GM12875 (cell line): ENCODE measurements around the gene PACSIN1.
"Not testable (repeated sequence)": the region's sequence is repeated elsewhere in the genome, so short reads cannot be mapped to it uniquely, and the experiment has no call there.

Source experiments
- H3K4me3 ChIP-seq: one replicate; pipeline ENCODE4 v1.5.1; 2011; ENCODE audit warnings: low read depth, low read length, control low read depth
- TF ChIP-seq, protein P1 (sequence below): IDR thresholded peaks from 2 replicates; pipeline ENCODE4 v1.5.1; 2011; ENCODE audit warnings: low read depth, mild to moderate bottlenecking, control low read depth, inconsistent platforms, low read length, moderate library complexity, borderline replicate concordance; ENCODE audit not compliant: insufficient read depth

PACSIN1 gene

DNA sequence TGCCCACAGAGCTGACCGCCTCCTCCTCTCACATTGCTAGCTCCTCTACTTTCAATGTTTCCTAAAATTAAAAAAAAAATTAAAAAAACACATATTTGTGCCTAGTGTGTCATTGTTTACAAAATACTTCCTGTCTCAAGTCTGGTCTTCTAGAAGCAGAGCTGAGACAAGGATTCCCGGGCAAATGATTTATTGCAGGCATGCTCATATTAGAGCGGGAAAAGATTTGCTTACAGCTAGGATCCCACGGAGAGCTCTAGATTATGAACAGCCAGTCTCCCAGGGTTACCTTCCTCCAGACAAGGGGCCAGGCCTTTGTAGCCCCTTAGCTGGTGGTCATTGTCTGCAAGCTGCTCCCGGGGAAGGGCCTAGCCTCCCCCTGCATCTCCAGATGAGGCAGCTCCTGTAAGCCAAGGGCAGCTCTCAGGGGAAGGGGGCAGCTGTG, 9.4 kb downstream of the PACSIN1 start:
- H3K4me3 ChIP-seq = no peak overlapping the region
- TF ChIP-seq, protein P1, sequence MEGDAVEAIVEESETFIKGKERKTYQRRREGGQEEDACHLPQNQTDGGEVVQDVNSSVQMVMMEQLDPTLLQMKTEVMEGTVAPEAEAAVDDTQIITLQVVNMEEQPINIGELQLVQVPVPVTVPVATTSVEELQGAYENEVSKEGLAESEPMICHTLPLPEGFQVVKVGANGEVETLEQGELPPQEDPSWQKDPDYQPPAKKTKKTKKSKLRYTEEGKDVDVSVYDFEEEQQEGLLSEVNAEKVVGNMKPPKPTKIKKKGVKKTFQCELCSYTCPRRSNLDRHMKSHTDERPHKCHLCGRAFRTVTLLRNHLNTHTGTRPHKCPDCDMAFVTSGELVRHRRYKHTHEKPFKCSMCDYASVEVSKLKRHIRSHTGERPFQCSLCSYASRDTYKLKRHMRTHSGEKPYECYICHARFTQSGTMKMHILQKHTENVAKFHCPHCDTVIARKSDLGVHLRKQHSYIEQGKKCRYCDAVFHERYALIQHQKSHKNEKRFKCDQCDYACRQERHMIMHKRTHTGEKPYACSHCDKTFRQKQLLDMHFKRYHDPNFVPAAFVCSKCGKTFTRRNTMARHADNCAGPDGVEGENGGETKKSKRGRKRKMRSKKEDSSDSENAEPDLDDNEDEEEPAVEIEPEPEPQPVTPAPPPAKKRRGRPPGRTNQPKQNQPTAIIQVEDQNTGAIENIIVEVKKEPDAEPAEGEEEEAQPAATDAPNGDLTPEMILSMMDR = no peak

DNA sequence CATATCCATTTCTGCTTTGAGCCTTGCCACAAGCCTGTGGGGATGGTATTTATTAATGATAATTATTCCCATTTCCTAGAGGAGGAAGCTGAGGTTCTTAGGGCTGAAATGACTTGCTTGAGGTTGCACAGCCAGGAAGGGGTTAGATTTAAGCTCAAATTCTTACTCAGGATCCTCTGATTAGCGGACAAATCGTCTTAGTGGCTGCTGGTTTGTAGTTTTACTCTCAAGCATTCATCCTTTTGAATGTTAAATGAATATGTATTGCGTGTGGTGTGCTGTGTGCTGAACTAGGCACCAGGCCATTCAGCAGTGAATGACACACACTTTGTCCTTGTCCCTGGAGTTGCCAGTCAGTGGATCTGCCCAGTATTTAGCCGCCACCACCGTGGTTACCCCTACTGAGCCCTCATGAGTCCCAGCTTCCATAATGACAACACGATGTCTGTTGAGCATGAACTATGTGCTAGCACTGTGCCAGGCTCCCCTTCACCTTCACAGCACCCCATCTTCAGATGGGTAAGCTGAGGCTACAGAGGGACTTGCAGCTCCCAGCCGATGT, 10.0 kb downstream of the PACSIN1 start:
- TF ChIP-seq, protein P1 = no peak
- no peak overlapping the region for H3K4me3 ChIP-seq

DNA sequence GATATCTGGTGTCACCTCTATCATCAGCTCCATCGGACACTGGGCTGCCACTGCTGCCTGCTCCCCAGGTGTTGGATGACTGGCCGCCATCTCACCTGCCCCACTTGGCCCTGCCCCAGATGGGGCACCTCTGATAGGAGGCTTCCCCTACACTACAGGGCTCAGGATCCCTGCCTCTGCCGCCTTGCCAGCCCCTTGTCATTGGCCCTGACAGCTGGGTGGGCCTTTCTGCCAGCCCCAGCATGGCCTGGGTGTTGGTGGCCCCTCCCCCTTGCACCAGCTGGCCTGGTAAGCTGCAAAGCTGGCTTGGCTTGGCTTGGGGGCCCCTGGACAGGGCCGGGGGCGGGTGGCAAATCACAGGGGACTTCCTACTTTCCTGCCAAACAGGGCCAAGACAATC, 10.6 kb downstream of the PACSIN1 start:
- TF ChIP-seq, protein P1 = no peak
- no peak overlapping the region for H3K4me3 ChIP-seq

DNA sequence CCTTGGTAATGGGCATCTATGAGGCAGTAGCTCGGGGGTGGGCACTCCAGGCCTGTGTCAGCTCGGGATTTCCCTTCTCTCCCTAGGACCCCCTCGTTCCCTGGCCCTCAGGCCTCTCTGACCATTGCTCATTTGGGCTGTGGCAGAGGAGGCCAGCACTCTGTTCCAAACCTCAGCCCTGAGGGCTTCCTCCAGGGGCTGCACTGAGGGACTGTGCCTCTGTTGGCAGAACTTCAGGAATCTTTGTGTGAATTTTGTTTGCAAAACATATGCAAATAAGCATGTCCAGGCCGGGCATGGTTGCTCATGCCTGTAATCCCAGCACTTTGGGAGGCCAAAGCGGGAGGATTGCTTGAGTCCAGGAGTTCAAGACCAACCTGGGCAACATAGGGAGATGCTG, 11.0 kb downstream of the PACSIN1 start:
- no peak overlapping the region for H3K4me3 ChIP-seq
- TF ChIP-seq, protein P1 = no peak

DNA sequence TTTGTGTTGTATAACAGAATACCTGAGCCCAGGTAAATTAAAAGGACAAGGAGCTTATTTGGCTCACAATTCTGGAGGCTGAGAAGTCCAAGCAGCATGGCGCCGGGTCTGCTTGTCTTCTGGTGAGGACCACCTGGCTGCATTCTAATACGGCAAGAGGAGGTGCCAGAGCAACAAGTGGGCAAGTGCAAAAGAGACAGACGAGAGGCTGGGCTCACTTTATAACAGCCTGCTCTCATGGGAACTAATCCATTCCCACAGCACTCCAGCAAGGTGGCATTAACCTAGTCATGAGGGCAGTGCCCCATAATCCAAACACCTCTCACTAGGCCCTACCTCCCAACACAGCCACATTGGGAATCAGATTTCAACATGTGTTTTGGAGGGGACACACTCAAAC, 12.9 kb downstream of the PACSIN1 start:
- TF ChIP-seq, protein P1 = no peak

DNA sequence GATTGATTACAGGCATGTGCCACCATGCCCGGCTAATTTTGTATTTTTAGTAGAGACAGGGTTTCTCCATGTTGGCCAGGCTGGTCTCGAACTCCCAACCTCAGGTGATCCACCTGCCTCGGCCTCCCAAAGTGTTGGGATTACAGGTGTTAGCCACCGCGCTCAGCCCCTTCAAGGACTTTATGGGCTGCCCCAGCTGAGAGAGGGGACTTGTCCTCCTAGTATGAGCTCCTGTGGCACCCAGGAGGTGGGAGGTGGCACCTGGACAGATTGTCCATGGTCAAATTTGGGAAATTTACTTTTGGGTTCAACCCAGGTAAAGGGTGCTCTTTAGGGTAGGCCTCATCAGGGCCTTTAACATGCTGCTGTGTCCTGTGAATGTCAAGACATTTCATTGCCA, 17.9 kb downstream of the PACSIN1 start:
- not testable (repeated sequence) for H3K4me3 ChIP-seq

More for the DNA sequence above, 12.9 kb downstream of the PACSIN1 start:
- no peak overlapping the region for H3K4me3 ChIP-seq

DNA sequence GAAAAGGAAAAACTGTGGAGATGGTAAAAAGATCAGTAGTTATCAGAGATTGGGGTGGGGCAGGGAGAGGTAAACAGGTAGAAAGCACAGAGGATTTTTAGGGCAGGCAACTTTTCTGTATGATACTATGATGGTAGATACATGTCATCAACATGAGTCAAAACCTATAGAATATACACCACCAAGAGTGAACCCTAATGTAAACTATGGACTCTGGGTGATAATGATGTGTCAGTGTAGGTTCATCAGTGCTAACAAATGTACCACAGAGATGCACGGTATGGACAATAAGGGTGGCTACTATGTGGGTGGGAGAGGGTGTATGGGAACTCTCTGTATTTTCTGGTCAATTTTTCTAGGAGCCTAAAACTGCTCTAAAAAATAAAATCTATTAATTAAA, 18.5 kb downstream of the PACSIN1 start:
- no peak overlapping the region for H3K4me3 ChIP-seq
- TF ChIP-seq, protein P1 = no peak

DNA sequence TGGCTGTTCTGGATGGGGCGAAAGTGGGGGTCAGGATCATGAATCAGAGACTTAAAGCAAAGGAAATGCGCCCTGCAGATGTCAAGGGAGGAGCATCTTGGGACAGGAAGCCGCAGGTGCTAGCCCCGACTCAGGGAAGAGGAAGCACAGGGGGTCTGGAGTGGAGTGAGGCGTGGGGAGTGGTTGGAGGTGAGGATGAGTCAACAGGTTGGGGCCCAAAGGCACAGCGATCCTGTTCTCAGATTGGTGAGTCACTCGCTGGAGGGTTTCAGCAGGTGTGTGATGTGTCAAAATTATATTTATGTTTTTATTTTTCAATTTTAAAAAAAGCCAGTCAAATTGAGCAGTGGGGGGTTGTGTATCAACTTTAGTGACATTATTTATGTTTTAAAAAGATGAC, 19.0 kb downstream of the PACSIN1 start:
- TF ChIP-seq, protein P1 = no peak
- H3K4me3 ChIP-seq = no peak overlapping the region
